Fibroblast of skin of left biceps (primary cell): ENCODE results near the gene CARF.
A peak's percentile ranks its signal among the peaks of the same experiment; 100 is the strongest.
"Not testable (repeated sequence)": the region's sequence is repeated elsewhere in the genome, so short reads cannot be mapped to it uniquely, and the experiment has no call there.

Source experiments
- DNase-seq, 2 experiments: peaks; one replicate each; pipeline ENCODE4 v3.0.0-alpha.2; 2013; ENCODE audit warnings: low read depth in 2 of 2

The CARF gene

GRCh38 chr2:202911512-202912341 is at the start of gene CARF, which contains the start of gene WDR12:
Gene CARF (plus strand): TSS chr2:202912275. CDS start chr2:202941903, 29,628 bp downstream.
Gene WDR12 (minus strand): TSS chr2:202911673. CDS start chr2:202911476, 197 bp downstream.
- DNase-seq, result peak; percentile 79 to 83

- no peak for DNase-seq
These were observed 41.4 kb upstream of the CARF start for GRCh38 chr2:202870431-202871299.

DNA sequence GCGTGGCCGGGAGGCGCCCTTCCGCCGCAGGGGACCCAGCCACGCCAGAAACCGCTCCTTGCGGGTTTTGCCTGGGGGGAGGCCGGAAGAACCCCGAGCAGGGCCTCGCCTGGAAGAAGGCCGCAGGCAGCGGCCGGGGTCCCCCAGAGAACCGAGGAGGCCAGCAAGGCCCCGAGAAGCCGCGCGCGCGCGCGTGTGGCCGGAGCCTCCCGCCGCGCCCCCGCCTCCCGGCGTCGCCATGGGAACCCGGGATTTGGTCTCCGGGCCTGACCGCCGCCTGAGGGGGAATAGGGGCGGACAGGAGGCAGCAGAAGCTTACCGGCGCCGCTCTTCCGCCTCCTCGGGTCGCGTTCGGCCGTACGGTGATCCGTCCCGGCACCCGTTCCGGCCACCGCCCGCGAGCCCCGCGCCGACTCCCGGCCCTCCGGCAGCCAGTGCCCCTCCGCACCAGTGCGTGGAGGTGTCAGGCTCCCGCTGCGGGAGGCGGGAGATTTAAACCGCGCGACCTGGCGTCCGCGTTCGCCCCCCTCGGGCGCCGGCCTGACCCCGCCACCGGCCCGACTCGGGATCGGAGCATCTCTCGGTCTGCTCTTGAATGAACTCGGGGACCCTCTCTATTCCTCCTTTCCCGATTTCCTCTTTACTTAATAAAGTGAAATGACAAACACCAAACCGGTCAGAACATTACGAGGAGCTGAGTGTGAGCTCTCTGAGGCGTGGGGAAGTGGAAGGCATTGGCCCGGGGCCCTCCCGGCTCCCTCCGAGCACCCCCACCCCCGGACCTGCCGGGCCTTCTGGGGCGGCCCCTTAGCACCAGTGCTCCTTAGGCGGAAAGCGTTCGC is 40.6 kb upstream of the CARF start, which contains the start of gene ICA1L:
Gene ICA1L (minus strand): TSS at position 467 of the 842 bp plus-strand sequence. CDS start 42,757 bp downstream, outside the sequence.
- DNase-seq, result peak in 1 of 2 experiments; percentile 15

- DNase-seq, result no peak
These were observed 34.4 kb upstream of the CARF start for GRCh38 chr2:202877699-202878098.

DNA sequence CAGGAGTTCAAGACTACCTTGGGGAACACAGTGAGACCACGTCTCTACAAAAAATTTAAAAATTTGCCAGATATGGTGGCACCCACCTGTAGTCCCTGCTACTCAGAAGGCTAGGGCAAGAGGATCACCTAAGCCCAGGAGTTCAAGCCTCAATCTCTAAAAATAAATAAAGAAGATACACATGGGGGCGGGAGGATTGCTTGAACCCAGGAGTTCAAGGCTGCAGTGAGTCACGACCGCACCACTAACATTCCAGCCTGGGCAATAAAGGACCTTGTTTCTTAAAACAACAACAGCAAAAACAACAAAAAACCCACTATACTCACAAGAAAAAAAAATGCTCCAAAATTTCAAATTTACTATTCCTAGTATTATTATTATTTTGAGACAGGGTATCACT is 30.5 kb upstream of the CARF start:
- no peak for DNase-seq

- no peak for DNase-seq
These were observed 27.9 kb upstream of the CARF start for GRCh38 chr2:202883987-202884675.

DNA sequence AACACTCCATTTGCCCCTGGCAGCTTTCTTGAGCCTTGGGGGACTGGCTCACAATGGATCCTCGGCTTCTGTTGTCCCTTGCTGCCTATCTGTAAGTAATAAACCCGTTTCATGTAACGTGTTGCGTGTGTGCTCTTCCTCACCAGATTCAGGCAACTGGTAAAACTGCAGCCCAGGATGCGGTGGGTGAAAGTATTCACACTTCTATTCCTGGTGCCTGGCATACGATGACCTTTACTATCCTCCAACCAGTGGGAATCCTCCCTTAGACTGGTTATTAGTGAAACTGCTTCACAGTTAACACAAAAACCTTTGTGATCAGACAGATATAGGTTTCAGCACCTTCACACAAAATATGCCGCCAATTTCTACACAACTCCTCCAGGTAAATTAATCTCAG is 26.9 kb upstream of the CARF start:
- no peak for DNase-seq

GRCh38 chr2:202905507-202905906 is 6.6 kb upstream of the CARF start:
- DNase-seq, result not testable (repeated sequence)

GRCh38 chr2:202908186-202908585 is 3.9 kb upstream of the CARF start:
- no peak for DNase-seq

- no peak for DNase-seq
These were observed 2.5 kb upstream of the CARF start for GRCh38 chr2:202909394-202910192.

GRCh38 chr2:202910250-202910649 is 1.8 kb upstream of the CARF start:
- DNase-seq, result not testable (repeated sequence)

DNA sequence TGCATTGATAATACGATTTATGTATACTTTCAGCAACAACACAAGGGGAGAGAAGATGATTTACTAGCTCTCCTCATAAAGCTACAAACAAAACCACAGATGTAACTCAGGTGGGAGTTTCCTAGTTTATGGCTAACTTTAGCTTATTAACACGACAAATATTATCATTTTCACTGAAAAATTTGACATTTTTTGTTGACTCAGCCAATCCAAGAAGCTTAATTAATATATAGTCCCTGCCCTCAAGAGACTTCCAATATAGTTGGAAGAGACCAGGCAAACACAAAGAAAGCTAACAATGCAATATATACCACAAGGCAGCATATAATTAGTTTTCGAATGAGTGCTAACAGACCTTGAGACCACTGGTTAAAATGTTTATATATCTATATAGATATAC is 1.4 kb upstream of the CARF start:
- no peak for DNase-seq

GRCh38 chr2:202911203-202911511 is 918 bp upstream of the CARF start:
- DNase-seq, result no peak

DNA sequence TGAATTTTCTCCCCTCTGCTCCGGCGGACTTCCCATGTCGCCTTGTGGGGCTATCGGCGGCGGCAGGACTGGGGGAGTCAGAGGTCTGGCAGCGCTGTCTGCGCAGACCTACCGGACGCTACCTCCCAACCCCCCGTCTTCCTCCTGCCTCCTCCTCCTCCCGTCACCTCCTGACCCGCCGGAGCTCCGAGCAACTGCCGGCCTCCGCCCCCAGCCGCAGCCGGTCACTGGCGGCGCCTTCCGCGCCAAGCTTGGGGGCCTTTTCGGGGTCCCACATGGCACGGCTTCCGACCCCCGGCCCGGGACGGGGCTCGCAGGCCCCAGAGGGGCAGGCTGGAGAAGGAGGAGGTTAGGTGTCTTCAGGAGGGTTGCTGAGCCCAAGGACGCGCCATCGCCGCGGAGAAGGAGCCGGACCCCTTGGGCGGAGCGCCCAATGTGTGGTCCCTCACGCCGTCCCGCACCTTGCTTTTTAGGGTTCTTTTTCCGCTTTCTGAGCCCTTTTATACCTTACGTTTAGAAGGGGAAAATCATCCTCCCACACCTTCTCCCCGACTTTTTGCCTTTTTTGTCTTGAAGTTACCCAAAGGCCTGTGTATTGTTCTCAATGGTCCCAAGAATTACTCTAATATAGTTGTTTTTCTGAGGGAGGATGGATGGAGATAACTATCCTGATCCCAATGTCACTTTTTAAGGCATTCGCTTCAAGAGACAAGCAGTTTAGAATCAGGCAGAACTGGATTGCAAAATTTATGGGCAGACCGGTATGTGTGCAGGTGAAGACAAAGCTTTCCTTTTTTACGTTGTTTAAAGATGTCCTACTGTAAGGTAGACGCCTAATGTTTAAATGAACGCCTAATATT is 497 bp downstream of the CARF start:
- DNase-seq, result not testable (repeated sequence)

GRCh38 chr2:202918860-202919259 is 6.8 kb downstream of the CARF start:
- DNase-seq, result no peak

DNA sequence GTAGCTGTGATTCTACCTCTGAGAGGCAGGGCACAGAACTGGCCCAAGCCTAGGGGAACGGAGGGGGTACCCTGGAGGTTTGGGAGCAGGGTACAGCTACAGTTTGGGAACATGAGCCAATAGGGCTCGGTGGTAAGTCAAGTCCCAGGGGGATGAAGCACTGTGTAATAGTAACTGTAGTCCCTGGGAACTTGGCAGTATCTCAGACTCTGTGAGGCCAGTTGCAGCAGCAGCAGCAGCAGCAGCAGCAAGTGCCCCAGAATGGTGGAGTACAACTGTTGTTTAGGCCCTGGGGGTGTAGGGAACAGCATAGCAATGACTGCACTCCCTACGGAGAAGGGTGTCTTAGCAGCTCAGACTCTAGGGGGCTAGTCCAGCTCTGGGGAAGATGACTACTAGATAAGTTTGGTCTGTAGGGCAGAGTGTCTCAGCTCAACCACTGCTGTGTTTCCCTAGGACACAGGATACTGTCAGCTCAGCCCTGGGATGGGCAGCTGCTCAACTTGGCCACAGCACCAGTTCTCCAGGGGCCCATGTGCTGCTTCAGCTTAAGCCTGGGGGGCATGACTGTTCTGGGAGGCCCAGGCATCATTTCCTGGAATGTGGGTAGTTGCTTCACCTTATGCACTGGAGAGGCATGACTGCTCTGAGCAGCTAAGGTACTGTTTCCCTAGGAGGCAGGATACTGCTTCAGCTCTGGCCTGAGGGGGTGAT is 20.5 kb downstream of the CARF start:
- DNase-seq, result no peak

DNA sequence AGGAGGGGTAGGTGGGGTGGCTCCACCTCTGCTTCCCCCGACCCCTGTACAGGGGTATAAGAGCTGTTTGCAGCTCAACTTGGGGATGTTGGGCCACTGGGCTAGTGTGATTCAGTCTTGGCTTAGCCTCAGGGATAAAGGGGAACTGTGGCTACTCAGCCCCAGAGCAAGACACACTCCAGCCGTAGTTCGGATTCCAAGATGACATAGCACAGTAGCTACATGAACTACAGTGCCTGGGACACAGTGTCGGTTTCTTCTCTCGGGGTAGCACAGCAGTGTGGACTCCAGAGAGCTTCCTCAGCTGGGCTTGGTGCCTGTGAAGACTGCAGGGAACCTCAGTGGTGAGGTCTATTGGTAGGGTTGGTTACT is 21.1 kb downstream of the CARF start:
- DNase-seq, result no peak

DNA sequence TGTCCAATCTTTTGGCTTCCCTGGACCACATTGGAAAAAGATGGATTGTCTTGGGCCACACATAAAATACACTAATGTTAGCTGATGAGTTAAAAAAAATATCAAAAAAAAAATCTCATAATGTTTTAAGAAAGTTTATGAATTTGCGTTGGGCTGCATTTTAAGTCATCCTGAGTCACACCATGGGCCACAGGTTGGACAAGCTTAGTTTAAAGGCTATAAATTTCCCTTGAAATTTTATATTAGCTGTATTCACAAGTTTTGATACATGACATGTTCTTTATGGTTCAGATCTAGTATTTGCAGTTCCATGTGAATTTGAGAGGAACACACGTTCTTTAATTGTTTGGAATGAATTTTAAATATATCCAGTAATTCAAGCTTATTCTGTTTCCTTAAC is 21.9 kb downstream of the CARF start:
- DNase-seq, result no peak

DNA sequence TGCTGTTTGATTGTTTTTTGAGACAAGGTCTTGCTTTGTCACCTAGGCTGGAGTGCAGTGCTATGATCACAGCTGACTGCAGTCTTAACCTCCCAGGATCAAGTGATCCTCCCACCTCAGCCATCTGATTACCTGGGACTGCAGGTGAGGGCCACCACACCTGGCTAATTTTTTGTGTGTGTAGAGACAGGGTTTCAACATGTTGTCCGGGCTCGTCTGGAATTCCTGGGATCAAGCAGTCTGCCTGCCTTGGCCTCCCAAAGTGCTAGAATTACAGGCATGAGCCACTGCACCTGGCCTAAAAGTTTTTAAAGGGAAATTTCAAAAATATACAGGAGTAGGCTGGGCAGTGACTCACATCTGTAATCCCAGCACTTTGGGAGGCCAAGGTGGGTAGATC is 22.4 kb downstream of the CARF start:
- DNase-seq, result no peak
